ENCODE measurements around the gene SORCS2.

Gene SORCS2

GRCh38 chr4:7739918-7740865 is 547.9 kb downstream of the SORCS2 start:
- no peak overlapping the region for H3K27ac ChIP-seq
- ChIA-PET CTCF (no interaction called here), POLR2A (ENCODE audit: low non-redundant PET) (no interaction called here)
- no peak for TF ChIP-seq CTCF (conservative IDR thresholded peaks at IDR 0.05; ENCODE audit: low read depth)
- no peak for DNase-seq (ENCODE audit: low spot score)

- no peak for DNase-seq (ENCODE audit: low spot score)
- no peak for TF ChIP-seq CTCF (conservative IDR thresholded peaks at IDR 0.05; ENCODE audit: low read depth)
- CTCF ChIA-PET, result no interaction called here
- POLR2A ChIA-PET (ENCODE audit: low non-redundant PET), result no interaction called here
- H3K27ac ChIP-seq, result no peak overlapping the region
These were observed 548.7 kb downstream of the SORCS2 start for GRCh38 chr4:7740866-7741525.

- H3K27ac ChIP-seq, result no peak overlapping the region
- ChIA-PET POLR2A (ENCODE audit: low non-redundant PET) (no interaction called here), CTCF (no interaction called here)
- DNase-seq (ENCODE audit: low spot score), result no peak
- TF ChIP-seq CTCF (conservative IDR thresholded peaks at IDR 0.05; ENCODE audit: low read depth), result no peak
These were observed 549.8 kb downstream of the SORCS2 start for GRCh38 chr4:7741946-7742806.

GRCh38 chr4:7742807-7743280 is 550.5 kb downstream of the SORCS2 start:
- no peak for DNase-seq (ENCODE audit: low spot score)
- H3K27ac ChIP-seq, result no peak overlapping the region
- ChIA-PET POLR2A (ENCODE audit: low non-redundant PET) (no interaction called here), CTCF (interaction anchor here (0.6 kb wide), 1 partner anchor 586 kb away, joined by 5 read pairs; no protein-coding TSS in a partner anchor)
- no peak for TF ChIP-seq CTCF (conservative IDR thresholded peaks at IDR 0.05; ENCODE audit: low read depth)

- no peak for DNase-seq (ENCODE audit: low spot score)
- no peak for TF ChIP-seq CTCF (conservative IDR thresholded peaks at IDR 0.05; ENCODE audit: low read depth)
- CTCF ChIA-PET, result no interaction called here
- peak overlapping the region; percentile 27 for H3K27ac ChIP-seq
- POLR2A ChIA-PET (ENCODE audit: low non-redundant PET), result no interaction called here
These were observed 551.9 kb downstream of the SORCS2 start for GRCh38 chr4:7744142-7744804.

Data from RWPE1 (cell line).